DND-41 (cell line): Measurements from ENCODE around the gene IL1RL1.

Experiments used
- ATAC-seq: fragments of 200-7000 bp; cut with Tn5 transposase; 3 replicates; pipeline ENCODE4 v1.9.1; 2021; ENCODE audit warnings: low read depth; ENCODE audit not compliant: insufficient read depth
- DNase-seq: peaks from one replicate; pipeline ENCODE4 v3.0.0-alpha.2; 2020
- H2AFZ ChIP-seq: 2 replicates; pipeline ENCODE4 v1.6.0; 2012; ENCODE audit warnings: low read depth, low read length
- H3K27ac ChIP-seq: 2 replicates; pipeline ENCODE4 v1.5.1; 2012; ENCODE audit warnings: low read length, inconsistent platforms
- H3K27me3 ChIP-seq: fragments of 200-600 bp; sonication (generic); 2 replicates; pipeline ENCODE4 v1.6.0; 2012; ENCODE audit warnings: low read length, mild to moderate bottlenecking, inconsistent platforms; ENCODE audit not compliant: insufficient read depth, poor library complexity
- H3K36me3 ChIP-seq: 2 replicates; pipeline ENCODE4 v1.5.1; 2012; ENCODE audit warnings: low read length, inconsistent platforms; ENCODE audit not compliant: insufficient read depth
- H3K4me1 ChIP-seq: 2 replicates; pipeline ENCODE4 v1.5.1; 2012; ENCODE audit warnings: mild to moderate bottlenecking, low read length; ENCODE audit not compliant: insufficient read depth
- H3K4me2 ChIP-seq: 2 replicates; pipeline ENCODE4 v1.6.0; 2012; ENCODE audit warnings: mild to moderate bottlenecking, moderate library complexity, low read length, inconsistent platforms; ENCODE audit not compliant: insufficient read depth
- H3K4me3 ChIP-seq, 2 experiments: fragments of 200-600 bp in 1 of 2; shearing (Covaris generic) in 1 of 2; 2 replicates each; pipeline ENCODE4 v1.5.1; 2012 to 2016; ENCODE audit warnings: inconsistent platforms in 2 of 2, low read length in 2 of 2, mild to moderate bottlenecking in 2 of 2, low read depth in 1 of 2, moderate library complexity in 1 of 2
- H3K79me2 ChIP-seq: 2 replicates; pipeline ENCODE4 v1.6.0; 2012; ENCODE audit warnings: low read length, inconsistent platforms; ENCODE audit not compliant: insufficient read depth
- H3K9ac ChIP-seq: 2 replicates; pipeline ENCODE4 v1.6.0; 2012; ENCODE audit warnings: low read depth, mild to moderate bottlenecking, inconsistent platforms, low read length, moderate library complexity
- H3K9me3 ChIP-seq: 2 replicates; pipeline ENCODE4 v1.5.1; 2012; ENCODE audit warnings: low read length, moderate library complexity, mild to moderate bottlenecking, inconsistent platforms; ENCODE audit not compliant: insufficient read depth, severe bottlenecking
- H4K20me1 ChIP-seq: 2 replicates; pipeline ENCODE4 v1.6.0; 2012; ENCODE audit warnings: low read length; ENCODE audit not compliant: insufficient read depth
- CTCF ChIP-seq: IDR thresholded peaks from 2 replicates; pipeline ENCODE4 v1.5.1; 2012; ENCODE audit warnings: borderline replicate concordance, low read length, moderate library complexity, mild to moderate bottlenecking; ENCODE audit not compliant: poor library complexity, severe bottlenecking; ENCODE audit errors: extremely low read depth
- EZH2 ChIP-seq: IDR thresholded peaks from 3 replicates; pipeline ENCODE4 v1.6.1; 2012; ENCODE audit warnings: borderline replicate concordance, low read depth, mild to moderate bottlenecking, moderate library complexity, low read length, inconsistent platforms; ENCODE audit not compliant: severe bottlenecking

Gene IL1RL1

GRCh38 chr2:102313471-102313870 lies 2.1 kb downstream of the IL1RL1 start:
- H3K4me1 ChIP-seq, result no peaks in the 10 kb centered on the region
- ATAC-seq (no peak), DNase-seq (no peak)
- H3K27ac ChIP-seq, result no peak overlapping the region
- no peak overlapping the region for H3K9ac ChIP-seq
- H3K27me3 ChIP-seq, result no peaks in the 10 kb centered on the region
- no peaks in the 10 kb centered on the region for H3K36me3 ChIP-seq
- H3K4me2 ChIP-seq, result no peak overlapping the region
- no peaks in the 10 kb centered on the region for H3K9me3 ChIP-seq
- no peaks in the 10 kb centered on the region for H4K20me1 ChIP-seq
- TF ChIP-seq CTCF (no peak), EZH2 (no peak)
- no peak overlapping the region for H3K4me3 ChIP-seq
- no peak overlapping the region for H2AFZ ChIP-seq
- no peaks in the 10 kb centered on the region for H3K79me2 ChIP-seq

- no peaks in the 10 kb centered on the region for H3K4me1 ChIP-seq
- no peaks in the 10 kb centered on the region for H3K79me2 ChIP-seq
- no peaks in the 10 kb centered on the region for H4K20me1 ChIP-seq
- H2AFZ ChIP-seq, result no peak overlapping the region
- no peak overlapping the region for H3K4me3 ChIP-seq
- H3K36me3 ChIP-seq, result no peaks in the 10 kb centered on the region
- ATAC-seq (0 out of 3 replicates have a peak, but pooled peaks have one; percentile 35), DNase-seq (no peak)
- TF ChIP-seq EZH2, result no peak
- no peak for TF ChIP-seq CTCF
- no peak overlapping the region for H3K27ac ChIP-seq
- no peaks in the 10 kb centered on the region for H3K27me3 ChIP-seq
- no peaks in the 10 kb centered on the region for H3K9me3 ChIP-seq
- no peak overlapping the region for H3K4me2 ChIP-seq
- no peak overlapping the region for H3K9ac ChIP-seq
Measured at GRCh38 chr2:102313950-102314349, 2.6 kb downstream of the IL1RL1 start.

GRCh38 chr2:102315921-102316320 lies 4.6 kb downstream of the IL1RL1 start:
- Histone ChIP-seq H3K9ac (no peak overlapping the region), H3K36me3 (no peaks in the 10 kb centered on the region), H4K20me1 (no peaks in the 10 kb centered on the region), H3K79me2 (no peaks in the 10 kb centered on the region), H3K9me3 (no peaks in the 10 kb centered on the region), H3K27me3 (no peaks in the 10 kb centered on the region), H3K27ac (no peak overlapping the region), H2AFZ (no peak overlapping the region), H3K4me3 (no peak overlapping the region), H3K4me2 (no peak overlapping the region), H3K4me1 (no peaks in the 10 kb centered on the region)
- ATAC-seq (no peak), DNase-seq (no peak)
- TF ChIP-seq CTCF (no peak), EZH2 (no peak)

- Histone ChIP-seq H3K4me1 (no peaks in the 10 kb centered on the region), H3K27me3 (no peaks in the 10 kb centered on the region), H3K27ac (no peak overlapping the region), H3K9me3 (no peaks in the 10 kb centered on the region), H4K20me1 (no peaks in the 10 kb centered on the region), H3K4me3 (no peak overlapping the region), H3K9ac (no peak overlapping the region), H2AFZ (no peak overlapping the region), H3K79me2 (no peaks in the 10 kb centered on the region), H3K4me2 (no peak overlapping the region), H3K36me3 (no peaks in the 10 kb centered on the region)
- no peak for TF ChIP-seq EZH2
- ATAC-seq, result no peak; the same call in 2 of the 3 replicates
- peak; percentile 6 for DNase-seq
Measured at GRCh38 chr2:102317715-102318114, 6.4 kb downstream of the IL1RL1 start.
